Stimulated activated CD4-positive, alpha-beta T cell treated with anti-CD3 and anti-CD28 coated beads, TNF-alpha, amount 100 ng/mL, for 48 hours (primary cell): ENCODE measurements around the gene ZFYVE28.

Experiments used
- DNase-seq, 3 donors: peaks; one replicate each; pipeline ENCODE4 v3.0.0-alpha.2; 2020; ENCODE audit warnings: low read depth in 3 of 3

Gene ZFYVE28

GRCh38 chr4:2368746-2369437 lies 49.6 kb downstream of the ZFYVE28 start:
- DNase-seq = no peak

- DNase-seq = no peak
Measured at GRCh38 chr4:2367626-2368025, 50.8 kb downstream of the ZFYVE28 start.

GRCh38 chr4:2366252-2367192 lies 51.9 kb downstream of the ZFYVE28 start:
- DNase-seq = no peak

- DNase-seq = no peak
Measured at GRCh38 chr4:2365913-2366210, 52.6 kb downstream of the ZFYVE28 start.

GRCh38 chr4:2365054-2365912 lies 53.2 kb downstream of the ZFYVE28 start:
- DNase-seq = no peak

- DNase-seq = peak; percentile 37 to 38 (median 37)
Measured at GRCh38 chr4:2364654-2365053, 53.8 kb downstream of the ZFYVE28 start.

GRCh38 chr4:2363951-2364653 lies 54.3 kb downstream of the ZFYVE28 start:
- no peak for DNase-seq

GRCh38 chr4:2363056-2363721 lies 55.3 kb downstream of the ZFYVE28 start:
- DNase-seq = no peak

GRCh38 chr4:2362266-2363055 lies 56.0 kb downstream of the ZFYVE28 start:
- DNase-seq = no peak

- DNase-seq = no peak
Measured at GRCh38 chr4:2361366-2362265, 56.8 kb downstream of the ZFYVE28 start.

GRCh38 chr4:2360396-2360730 lies 58.1 kb downstream of the ZFYVE28 start:
- no peak for DNase-seq

- no peak for DNase-seq
Measured at GRCh38 chr4:2359591-2360395, 58.7 kb downstream of the ZFYVE28 start.

GRCh38 chr4:2357821-2358745 lies 60.4 kb downstream of the ZFYVE28 start:
- DNase-seq = no peak

- no peak for DNase-seq
Measured at GRCh38 chr4:2356123-2357069, 62.0 kb downstream of the ZFYVE28 start.

- no peak for DNase-seq
Measured at GRCh38 chr4:2354760-2355159, 63.7 kb downstream of the ZFYVE28 start.

- DNase-seq = no peak
Measured at GRCh38 chr4:2354118-2354517, 64.3 kb downstream of the ZFYVE28 start.
